ENCODE measurements around the gene ZNF408.

ZNF408 gene

GRCh38 chr11:46729110-46730027 lies 28.5 kb downstream of the ZNF408 start:
- DNase-seq: no peak

GRCh38 chr11:46731545-46731944 lies 30.7 kb downstream of the ZNF408 start:
- no peak for DNase-seq

- DNase-seq: no peak
Observed at GRCh38 chr11:46733234-46733633, 32.4 kb downstream of the ZNF408 start.

- no peak for DNase-seq
Observed at GRCh38 chr11:46736146-46736545, 35.3 kb downstream of the ZNF408 start.

- no peak for DNase-seq
Observed at GRCh38 chr11:46736615-46737014, 35.8 kb downstream of the ZNF408 start.

- DNase-seq: no peak
Observed at GRCh38 chr11:46737699-46738098, 36.9 kb downstream of the ZNF408 start.

GRCh38 chr11:46738887-46739286 lies 38.1 kb downstream of the ZNF408 start:
- DNase-seq: no peak

- no peak for DNase-seq
Observed at GRCh38 chr11:46741600-46742484, 41.0 kb downstream of the ZNF408 start.

- DNase-seq: no peak
Observed at GRCh38 chr11:46743043-46743442, 42.2 kb downstream of the ZNF408 start.

- DNase-seq: no peak
Observed at GRCh38 chr11:46743693-46744339, 43.0 kb downstream of the ZNF408 start.

GRCh38 chr11:46745328-46745727 lies 44.5 kb downstream of the ZNF408 start:
- no peak for DNase-seq

- DNase-seq: no peak
Observed at GRCh38 chr11:46745995-46746394, 45.2 kb downstream of the ZNF408 start.

- no peak for DNase-seq
Observed at GRCh38 chr11:46747150-46747549, 46.3 kb downstream of the ZNF408 start.
